NT2/D1 (cell line): ENCODE results near the gene CALD1.

Experiments used
- DNase-seq: peaks from one replicate; pipeline ENCODE4 v3.0.0-alpha.2; 2011; ENCODE audit warnings: low read depth, low spot score
- H3K27me3 ChIP-seq: 2 replicates; pipeline ENCODE4 v1.6.0; 2011; ENCODE audit warnings: mild to moderate bottlenecking; ENCODE audit not compliant: insufficient read length, insufficient read depth
- H3K36me3 ChIP-seq: 2 replicates; pipeline ENCODE4 v1.6.1; 2011; ENCODE audit warnings: mild to moderate bottlenecking, low read length, mixed read lengths; ENCODE audit not compliant: insufficient read depth, insufficient read length
- H3K4me1 ChIP-seq: 2 replicates; pipeline ENCODE4 v1.5.1; 2011; ENCODE audit not compliant: insufficient read depth, insufficient read length
- H3K4me3 ChIP-seq: 2 replicates; pipeline ENCODE4 v1.5.1; 2011; ENCODE audit warnings: low read depth; ENCODE audit not compliant: insufficient read length
- H3K9ac ChIP-seq: 2 replicates; pipeline ENCODE4 v1.6.0; 2011; ENCODE audit warnings: low read depth; ENCODE audit not compliant: insufficient read length
- H3K9me3 ChIP-seq: 2 replicates; pipeline ENCODE4 v1.5.1; 2011; ENCODE audit warnings: mild to moderate bottlenecking, low read length; ENCODE audit not compliant: insufficient read depth
- SUZ12 ChIP-seq: IDR thresholded peaks from 2 replicates; pipeline ENCODE4 v1.6.1; 2011; ENCODE audit not compliant: insufficient read length, insufficient read depth; ENCODE audit errors: extremely low read depth
- YY1 ChIP-seq: IDR thresholded peaks from 2 replicates; pipeline ENCODE4 v1.6.1; 2011; ENCODE audit not compliant: insufficient read length, insufficient read depth
- ZNF274 ChIP-seq: IDR thresholded peaks from 2 replicates; pipeline ENCODE4 v1.6.1; 2011; ENCODE audit warnings: mild to moderate bottlenecking, low read depth, low read length

Gene CALD1

DNA sequence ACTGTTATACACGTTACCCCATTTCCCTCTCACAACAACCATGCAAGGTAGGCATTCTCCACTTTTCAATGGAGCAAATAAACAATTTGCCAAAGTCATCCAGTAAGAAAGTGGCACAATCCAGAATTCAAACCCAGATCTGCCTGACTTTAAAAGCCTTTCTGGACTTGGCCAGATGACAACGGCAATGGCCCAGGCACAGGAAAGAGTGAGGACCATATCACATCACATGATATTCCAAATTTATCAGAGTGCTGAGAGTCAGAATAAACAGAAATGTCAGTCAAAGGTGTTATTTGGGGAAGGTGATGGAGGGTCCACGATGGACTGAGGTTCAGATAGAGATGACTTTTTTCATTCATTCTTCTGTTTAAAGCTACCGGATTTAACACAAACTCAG is 48.0 kb downstream of the CALD1 start:
- DNase-seq: no peak
- Histone ChIP-seq H3K9me3 (no peaks in the 10 kb centered on the region), H3K36me3 (peaks cover 29% of the 10 kb centered on the region), H3K4me3 (no peak overlapping the region), H3K27me3 (no peaks in the 10 kb centered on the region), H3K4me1 (no peaks in the 10 kb centered on the region), H3K9ac (no peak overlapping the region)
- TF ChIP-seq YY1 (no peak), ZNF274 (no peak), SUZ12 (no peak)

- peaks cover 29% of the 10 kb centered on the region for H3K36me3 ChIP-seq
- DNase-seq: no peak
These were observed 48.5 kb downstream of the CALD1 start for GRCh38 chr7:134827889-134828288.

GRCh38 chr7:134828361-134828760 is 48.9 kb downstream of the CALD1 start:
- H3K9me3 ChIP-seq: no peaks in the 10 kb centered on the region
- no peak overlapping the region for H3K9ac ChIP-seq
- no peak for DNase-seq
- H3K4me1 ChIP-seq: no peaks in the 10 kb centered on the region
- no peak overlapping the region for H3K4me3 ChIP-seq
- no peak for TF ChIP-seq SUZ12
- TF ChIP-seq YY1: no peak
- H3K36me3 ChIP-seq: peaks cover 34% of the 10 kb centered on the region
- H3K27me3 ChIP-seq: no peaks in the 10 kb centered on the region

More at GRCh38 chr7:134827889-134828288, 48.5 kb downstream of the CALD1 start:
- no peak overlapping the region for H3K4me3 ChIP-seq
- H3K9me3 ChIP-seq: no peaks in the 10 kb centered on the region
- H3K4me1 ChIP-seq: no peaks in the 10 kb centered on the region
- no peak for TF ChIP-seq ZNF274
- TF ChIP-seq SUZ12: no peak
- no peak for TF ChIP-seq YY1
- no peak overlapping the region for H3K9ac ChIP-seq
- H3K27me3 ChIP-seq: no peaks in the 10 kb centered on the region

GRCh38 chr7:134829380-134829986 is 50.0 kb downstream of the CALD1 start:
- Histone ChIP-seq H3K27me3 (no peaks in the 10 kb centered on the region), H3K9me3 (no peaks in the 10 kb centered on the region), H3K4me1 (no peaks in the 10 kb centered on the region), H3K9ac (no peak overlapping the region), H3K4me3 (no peak overlapping the region), H3K36me3 (peaks cover 34% of the 10 kb centered on the region)
- DNase-seq: no peak
- TF ChIP-seq SUZ12: no peak
- no peak for TF ChIP-seq YY1
- TF ChIP-seq ZNF274: no peak

- Histone ChIP-seq H3K36me3 (peaks cover 40% of the 10 kb centered on the region), H3K27me3 (no peaks in the 10 kb centered on the region), H3K4me3 (no peak overlapping the region), H3K9me3 (no peaks in the 10 kb centered on the region), H3K9ac (no peak overlapping the region), H3K4me1 (no peaks in the 10 kb centered on the region)
- TF ChIP-seq YY1: no peak
- no peak for TF ChIP-seq ZNF274
- no peak for TF ChIP-seq SUZ12
- DNase-seq: no peak
These were observed 52.4 kb downstream of the CALD1 start for GRCh38 chr7:134831862-134832261.

DNA sequence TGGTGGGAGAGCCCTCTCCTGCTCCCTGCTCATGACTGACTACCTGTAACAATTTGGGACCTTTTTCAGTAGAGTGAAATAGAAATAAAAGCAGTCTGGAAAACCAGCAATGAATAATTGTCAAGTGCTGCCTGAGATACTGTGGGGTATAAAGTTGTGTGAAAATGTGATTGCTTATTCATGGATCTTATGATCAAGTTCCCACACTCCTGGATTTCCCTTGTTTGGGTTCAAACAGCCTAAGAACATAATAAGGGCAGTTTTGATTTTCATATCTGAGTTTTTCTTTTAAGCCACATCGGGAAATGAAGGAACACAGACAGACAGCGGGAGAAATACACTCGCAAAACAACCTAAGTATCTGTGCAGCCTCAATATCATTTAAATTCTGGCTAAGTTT is 52.9 kb downstream of the CALD1 start:
- no peak for TF ChIP-seq SUZ12
- TF ChIP-seq ZNF274: no peak
- TF ChIP-seq YY1: no peak
- Histone ChIP-seq H3K27me3 (no peaks in the 10 kb centered on the region), H3K4me3 (no peak overlapping the region), H3K4me1 (no peaks in the 10 kb centered on the region), H3K36me3 (peaks cover 40% of the 10 kb centered on the region), H3K9ac (no peak overlapping the region), H3K9me3 (no peaks in the 10 kb centered on the region)
- no peak for DNase-seq

DNA sequence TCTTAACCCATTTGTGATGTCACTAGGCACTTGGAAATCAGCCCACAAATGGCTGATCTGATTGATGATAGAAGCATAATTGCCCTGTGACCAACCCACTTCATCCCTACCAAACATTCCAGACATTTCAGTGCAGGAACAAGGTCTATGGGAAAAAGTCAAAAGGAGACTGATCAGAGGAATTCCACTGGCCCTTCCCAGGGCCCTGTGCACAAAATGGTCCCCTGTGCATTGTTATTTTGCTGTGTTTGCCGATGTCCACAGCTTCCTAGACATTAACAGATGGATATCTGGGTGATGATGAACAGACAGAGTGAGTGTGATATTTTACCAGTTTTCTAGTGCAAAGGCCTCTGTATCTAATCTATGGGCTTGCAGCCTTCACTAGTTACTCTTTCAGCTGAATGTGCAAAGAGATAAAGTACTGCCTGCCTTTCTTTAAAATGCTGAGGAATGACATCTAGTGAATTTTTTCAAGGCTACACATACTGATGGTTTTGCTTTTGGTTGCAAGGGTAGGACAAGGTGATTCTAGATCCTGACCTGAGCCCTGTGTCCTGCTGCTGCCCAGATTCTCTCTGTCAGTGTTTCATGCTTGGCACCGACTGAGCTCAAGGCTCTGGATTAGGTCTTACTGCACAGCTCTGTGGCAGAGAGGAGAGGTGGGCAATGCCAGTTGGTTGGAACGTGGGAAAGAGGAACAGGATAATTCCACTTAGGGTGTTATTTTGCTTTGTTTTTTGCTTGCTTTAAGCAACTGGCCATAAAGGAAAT is 55.4 kb downstream of the CALD1 start:
- TF ChIP-seq SUZ12 (no peak), ZNF274 (no peak), YY1 (no peak)
- Histone ChIP-seq H3K9ac (no peak overlapping the region), H3K27me3 (no peaks in the 10 kb centered on the region), H3K9me3 (no peaks in the 10 kb centered on the region), H3K36me3 (peaks cover 54% of the 10 kb centered on the region), H3K4me1 (no peaks in the 10 kb centered on the region), H3K4me3 (no peak overlapping the region)
- DNase-seq: no peak
